ENCODE results near the gene RAB26. TPM values are rescaled to one million over a fixed set of nuclear protein-coding genes. Genes with fewer than 3 reads are reported as not detected.

Gene RAB26
- total and polyA plus RNA-seq, 5 experiments from 2014 or later: 0.27 to 1.2 (median 0.94) TPM; not detected in 2

GRCh38 chr16:2181952-2182351 lies 33.5 kb downstream of the RAB26 start:
- peaks cover 0 to 1% (median 0%) of the 10 kb centered on the region in 5 donors for H3K27me3 Mint-ChIP-seq
- POLR2A ChIA-PET: interaction anchor here (0.6 kb wide), 1 partner anchor 10 kb away, joined by 3 read pairs; no protein-coding TSS in a partner anchor
- ATAC-seq (no peak), DNase-seq (no peak)
- no peak overlapping the region for H3K4me3 Mint-ChIP-seq
- no peaks in the 10 kb centered on the region for H3K9me3 Mint-ChIP-seq
- peaks cover 0 to 6% (median under 1%) of the 10 kb centered on the region in 4 donors for H3K4me1 Mint-ChIP-seq
- no peaks in the 10 kb centered on the region for H3K36me3 Mint-ChIP-seq
- H3K27ac Mint-ChIP-seq: no peak overlapping the region

- POLR2A ChIA-PET: no interaction called here
- no peak for ATAC-seq
Observed at GRCh38 chr16:2183671-2184070, 35.2 kb downstream of the RAB26 start.

GRCh38 chr16:2184346-2184745 lies 35.9 kb downstream of the RAB26 start:
- peaks cover 0 to 6% (median under 1%) of the 10 kb centered on the region in 4 donors for H3K4me1 Mint-ChIP-seq
- ATAC-seq: no peak
- H3K27ac Mint-ChIP-seq: no peak overlapping the region

More at GRCh38 chr16:2183671-2184070, 35.2 kb downstream of the RAB26 start:
- Mint-ChIP-seq H3K9me3 (no peaks in the 10 kb centered on the region), H3K27ac (no peak overlapping the region), H3K27me3 (peaks cover 0 to 1% (median 0%) of the 10 kb centered on the region in 5 donors), H3K4me1 (peaks cover 0 to 6% (median under 1%) of the 10 kb centered on the region in 4 donors), H3K4me3 (no peak overlapping the region), H3K36me3 (no peaks in the 10 kb centered on the region)
- DNase-seq: no peak

GRCh38 chr16:2184962-2185361 lies 36.5 kb downstream of the RAB26 start:
- Mint-ChIP-seq H3K27ac (no peak overlapping the region), H3K36me3 (no peaks in the 10 kb centered on the region), H3K27me3 (peaks cover 0 to 1% (median 0%) of the 10 kb centered on the region in 5 donors), H3K4me3 (no peak overlapping the region), H3K4me1 (peaks cover 0 to 6% (median under 1%) of the 10 kb centered on the region in 4 donors), H3K9me3 (no peaks in the 10 kb centered on the region)
- no peak for DNase-seq
- POLR2A ChIA-PET: no interaction called here
- ATAC-seq: no peak

More at GRCh38 chr16:2184346-2184745, 35.9 kb downstream of the RAB26 start:
- DNase-seq: no peak
- peaks cover 0 to 1% (median 0%) of the 10 kb centered on the region in 5 donors for H3K27me3 Mint-ChIP-seq
- no peaks in the 10 kb centered on the region for H3K36me3 Mint-ChIP-seq
- no peak overlapping the region for H3K4me3 Mint-ChIP-seq
- POLR2A ChIA-PET: no interaction called here
- no peaks in the 10 kb centered on the region for H3K9me3 Mint-ChIP-seq

- Mint-ChIP-seq H3K4me1 (peaks cover 0 to 6% (median under 1%) of the 10 kb centered on the region in 4 donors), H3K27me3 (peaks cover 0 to 1% (median 0%) of the 10 kb centered on the region in 5 donors), H3K27ac (peak overlapping the region in 1 of 10 donors; percentile 56), H3K9me3 (no peaks in the 10 kb centered on the region), H3K4me3 (no peak overlapping the region), H3K36me3 (no peaks in the 10 kb centered on the region)
- POLR2A ChIA-PET: no interaction called here
- no peak for DNase-seq
- ATAC-seq: no peak
Observed at GRCh38 chr16:2186064-2186463, 37.6 kb downstream of the RAB26 start.

GRCh38 chr16:2186505-2186904 lies 38.1 kb downstream of the RAB26 start:
- Mint-ChIP-seq H3K4me3 (no peak overlapping the region), H3K27me3 (peaks cover 0 to 1% (median 0%) of the 10 kb centered on the region in 5 donors), H3K27ac (no peak overlapping the region), H3K9me3 (no peaks in the 10 kb centered on the region), H3K4me1 (peaks cover 0 to 6% (median under 1%) of the 10 kb centered on the region in 4 donors), H3K36me3 (no peaks in the 10 kb centered on the region)
- DNase-seq (no peak), ATAC-seq (no peak)
- POLR2A ChIA-PET: no interaction called here

- no peak for ATAC-seq
- Mint-ChIP-seq H3K27me3 (peaks cover 0 to 1% (median 0%) of the 10 kb centered on the region in 5 donors), H3K27ac (no peak overlapping the region), H3K9me3 (no peaks in the 10 kb centered on the region), H3K36me3 (no peaks in the 10 kb centered on the region), H3K4me3 (no peak overlapping the region), H3K4me1 (peaks cover 0 to 2% (median under 1%) of the 10 kb centered on the region in 4 donors)
- DNase-seq: no peak
- POLR2A ChIA-PET: interaction anchor here (1.1 kb wide), 1 partner anchor 18 kb away, joined by 3 read pairs; the partner anchor contains the start of gene MLST8
Observed at GRCh38 chr16:2187212-2187611, 38.8 kb downstream of the RAB26 start.

- H3K36me3 Mint-ChIP-seq: no peaks in the 10 kb centered on the region
- H3K4me3 Mint-ChIP-seq: no peak overlapping the region
- no peaks in the 10 kb centered on the region for H3K9me3 Mint-ChIP-seq
- no peaks in the 10 kb centered on the region for H3K4me1 Mint-ChIP-seq
- no peak overlapping the region for H3K27ac Mint-ChIP-seq
- peaks cover 0 to 1% (median 0%) of the 10 kb centered on the region in 5 donors for H3K27me3 Mint-ChIP-seq
- no peak for ATAC-seq
- POLR2A ChIA-PET: interaction anchor here (0.7 kb wide), 1 partner anchor 423 kb away, joined by 3 read pairs; no protein-coding TSS in a partner anchor
- DNase-seq: no peak
Observed at GRCh38 chr16:2188395-2188794, 40.0 kb downstream of the RAB26 start.

- ATAC-seq: no peak
- POLR2A ChIA-PET: no interaction called here
- peaks cover 0 to under 1% (median 0%) of the 10 kb centered on the region in 5 donors for H3K27me3 Mint-ChIP-seq
Observed at GRCh38 chr16:2189252-2189893, 40.9 kb downstream of the RAB26 start.

GRCh38 chr16:2190002-2190658 lies 41.7 kb downstream of the RAB26 start:
- H3K27me3 Mint-ChIP-seq: peaks cover 0 to 5% (median 4%) of the 10 kb centered on the region in 5 donors
- no peak for ATAC-seq
- no peak for DNase-seq
- no peak overlapping the region for H3K4me3 Mint-ChIP-seq
- POLR2A ChIA-PET: no interaction called here
- peaks cover 2 to 5% (median 5%) of the 10 kb centered on the region in 4 donors for H3K4me1 Mint-ChIP-seq
- H3K36me3 Mint-ChIP-seq: no peaks in the 10 kb centered on the region
- H3K27ac Mint-ChIP-seq: no peak overlapping the region
- no peaks in the 10 kb centered on the region for H3K9me3 Mint-ChIP-seq

More at GRCh38 chr16:2189252-2189893, 40.9 kb downstream of the RAB26 start:
- no peaks in the 10 kb centered on the region for H3K36me3 Mint-ChIP-seq
- no peak overlapping the region for H3K4me3 Mint-ChIP-seq
- H3K27ac Mint-ChIP-seq: no peak overlapping the region
- no peak for DNase-seq
- H3K9me3 Mint-ChIP-seq: no peaks in the 10 kb centered on the region
- no peaks in the 10 kb centered on the region for H3K4me1 Mint-ChIP-seq

- Mint-ChIP-seq H3K27ac (no peak overlapping the region), H3K36me3 (no peaks in the 10 kb centered on the region), H3K4me1 (peaks cover 2 to 10% (median 7%) of the 10 kb centered on the region in 4 donors), H3K4me3 (no peak overlapping the region), H3K27me3 (peaks cover 0 to 5% (median 4%) of the 10 kb centered on the region in 5 donors), H3K9me3 (no peaks in the 10 kb centered on the region)
- DNase-seq (no peak), ATAC-seq (no peak)
- POLR2A ChIA-PET: interaction anchor here (1.2 kb wide), 1 partner anchor 24 kb away, joined by 3 read pairs; the partner anchor contains the start of gene PGP
Observed at GRCh38 chr16:2190659-2191445, 42.4 kb downstream of the RAB26 start.

- Mint-ChIP-seq H3K27me3 (peaks cover 0 to 5% (median 4%) of the 10 kb centered on the region in 5 donors), H3K36me3 (no peaks in the 10 kb centered on the region), H3K4me3 (no peak overlapping the region), H3K9me3 (no peaks in the 10 kb centered on the region), H3K4me1 (peaks cover 2 to 10% (median 7%) of the 10 kb centered on the region in 4 donors), H3K27ac (no peak overlapping the region)
- ATAC-seq: no peak
- no peak for DNase-seq
- POLR2A ChIA-PET: interaction anchor here (1.2 kb wide), 1 partner anchor 23 kb away, joined by 3 read pairs; the partner anchor contains the start of gene PGP
Observed at GRCh38 chr16:2191446-2191706, 43.0 kb downstream of the RAB26 start.

All from naive thymus-derived CD8-positive, alpha-beta T cell (primary cell).